ENCODE results near the gene AP4E1.

AP4E1 gene

DNA sequence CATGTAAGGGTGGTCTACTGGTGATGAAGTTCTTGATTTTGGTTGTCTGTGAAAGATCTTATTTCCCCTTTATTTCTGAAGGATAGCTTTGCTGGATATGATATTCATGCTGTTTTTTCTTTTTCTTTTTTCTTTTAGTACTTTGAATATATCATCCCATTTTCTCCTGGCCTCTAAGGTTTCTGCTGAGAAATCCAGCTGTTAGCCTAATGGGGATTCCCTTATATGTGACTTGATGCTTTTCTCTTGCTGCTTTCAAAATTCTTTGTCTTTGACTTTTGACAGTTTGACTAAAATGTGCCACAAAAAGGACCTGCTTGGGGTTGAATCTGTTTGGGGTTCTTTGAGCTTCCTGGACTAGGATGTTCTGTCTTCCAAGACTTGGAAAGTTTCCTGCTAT is 62.6 kb downstream of the AP4E1 start:
- TF ChIP-seq, protein P1, sequence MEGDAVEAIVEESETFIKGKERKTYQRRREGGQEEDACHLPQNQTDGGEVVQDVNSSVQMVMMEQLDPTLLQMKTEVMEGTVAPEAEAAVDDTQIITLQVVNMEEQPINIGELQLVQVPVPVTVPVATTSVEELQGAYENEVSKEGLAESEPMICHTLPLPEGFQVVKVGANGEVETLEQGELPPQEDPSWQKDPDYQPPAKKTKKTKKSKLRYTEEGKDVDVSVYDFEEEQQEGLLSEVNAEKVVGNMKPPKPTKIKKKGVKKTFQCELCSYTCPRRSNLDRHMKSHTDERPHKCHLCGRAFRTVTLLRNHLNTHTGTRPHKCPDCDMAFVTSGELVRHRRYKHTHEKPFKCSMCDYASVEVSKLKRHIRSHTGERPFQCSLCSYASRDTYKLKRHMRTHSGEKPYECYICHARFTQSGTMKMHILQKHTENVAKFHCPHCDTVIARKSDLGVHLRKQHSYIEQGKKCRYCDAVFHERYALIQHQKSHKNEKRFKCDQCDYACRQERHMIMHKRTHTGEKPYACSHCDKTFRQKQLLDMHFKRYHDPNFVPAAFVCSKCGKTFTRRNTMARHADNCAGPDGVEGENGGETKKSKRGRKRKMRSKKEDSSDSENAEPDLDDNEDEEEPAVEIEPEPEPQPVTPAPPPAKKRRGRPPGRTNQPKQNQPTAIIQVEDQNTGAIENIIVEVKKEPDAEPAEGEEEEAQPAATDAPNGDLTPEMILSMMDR (IDR thresholded peaks at IDR 0.05; ENCODE audit: borderline replicate concordance, extremely low read depth, low read length, poor library complexity, severe bottlenecking), result no peak
- Histone ChIP-seq H3K27me3 (ENCODE audit: insufficient read depth, low read length, poor library complexity) (no peaks in the 10 kb centered on the region), H3K27ac (ENCODE audit: low read length) (no peak overlapping the region), H3K79me2 (ENCODE audit: insufficient read depth, low read length) (no peaks in the 10 kb centered on the region), H3K4me2 (ENCODE audit: insufficient read depth, low read length) (no peak overlapping the region), H3K9ac (ENCODE audit: low read depth, low read length) (no peak overlapping the region), H3K4me1 (ENCODE audit: insufficient read depth, low read length) (no peaks in the 10 kb centered on the region), H3K36me3 (ENCODE audit: insufficient read depth, low read length) (peaks cover 48% of the 10 kb centered on the region), H4K20me1 (ENCODE audit: insufficient read depth, low read length) (no peaks in the 10 kb centered on the region), H3K4me3 (ENCODE audit: low read depth in 1 of 2, low read length in 2 of 2) (no peak overlapping the region), H2AFZ (ENCODE audit: low read depth, low read length) (no peak overlapping the region), H3K9me3 (ENCODE audit: insufficient read depth, low read length, severe bottlenecking) (peaks cover 8% of the 10 kb centered on the region)
- DNase-seq (no peak), ATAC-seq (ENCODE audit: insufficient read depth, low read depth) (no peak)

DNA sequence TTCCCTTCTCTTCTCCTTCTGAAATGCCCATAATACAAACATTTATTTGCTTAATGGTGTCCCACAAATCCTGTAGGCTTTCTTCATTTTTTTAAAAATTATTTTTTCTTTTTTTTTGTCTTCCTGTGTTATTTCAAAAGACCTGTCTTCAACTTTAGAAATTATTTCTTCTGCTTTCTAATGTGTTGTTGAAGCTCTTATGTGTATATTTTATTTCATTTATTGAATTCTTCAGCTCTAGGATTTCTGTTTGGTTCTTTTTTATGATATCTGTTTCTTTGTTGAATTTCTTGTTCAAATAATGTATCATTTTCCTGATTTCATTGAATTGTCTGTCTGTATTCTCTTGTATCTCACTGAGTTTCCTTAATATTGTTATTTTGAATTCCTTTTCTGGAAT is 63.1 kb downstream of the AP4E1 start:
- Histone ChIP-seq H3K9me3 (ENCODE audit: insufficient read depth, low read length, severe bottlenecking) (peaks cover 8% of the 10 kb centered on the region), H3K9ac (ENCODE audit: low read depth, low read length) (no peak overlapping the region), H2AFZ (ENCODE audit: low read depth, low read length) (no peak overlapping the region), H3K36me3 (ENCODE audit: insufficient read depth, low read length) (peaks cover 48% of the 10 kb centered on the region), H3K4me3 (ENCODE audit: low read depth in 1 of 2, low read length in 2 of 2) (no peak overlapping the region), H3K79me2 (ENCODE audit: insufficient read depth, low read length) (no peaks in the 10 kb centered on the region), H3K4me1 (ENCODE audit: insufficient read depth, low read length) (no peaks in the 10 kb centered on the region), H3K4me2 (ENCODE audit: insufficient read depth, low read length) (no peak overlapping the region), H3K27me3 (ENCODE audit: insufficient read depth, low read length, poor library complexity) (no peaks in the 10 kb centered on the region), H3K27ac (ENCODE audit: low read length) (no peak overlapping the region), H4K20me1 (ENCODE audit: insufficient read depth, low read length) (no peaks in the 10 kb centered on the region)
- DNase-seq, result no peak
- TF ChIP-seq, protein P1 (IDR thresholded peaks at IDR 0.05; ENCODE audit: borderline replicate concordance, extremely low read depth, low read length, poor library complexity, severe bottlenecking), result no peak
- TF ChIP-seq EZH2 (IDR thresholded peaks at IDR 0.05; ENCODE audit: borderline replicate concordance, low read depth, low read length, severe bottlenecking), result no peak
- ATAC-seq (ENCODE audit: insufficient read depth, low read depth), result no peak

- Histone ChIP-seq H3K4me3 (ENCODE audit: low read depth in 1 of 2, low read length in 2 of 2) (no peak overlapping the region), H3K27me3 (ENCODE audit: insufficient read depth, low read length, poor library complexity) (no peaks in the 10 kb centered on the region), H3K27ac (ENCODE audit: low read length) (no peak overlapping the region), H3K36me3 (ENCODE audit: insufficient read depth, low read length) (peaks cover 48% of the 10 kb centered on the region), H3K79me2 (ENCODE audit: insufficient read depth, low read length) (no peaks in the 10 kb centered on the region), H3K9me3 (ENCODE audit: insufficient read depth, low read length, severe bottlenecking) (peaks cover 8% of the 10 kb centered on the region), H3K4me1 (ENCODE audit: insufficient read depth, low read length) (no peaks in the 10 kb centered on the region), H3K9ac (ENCODE audit: low read depth, low read length) (no peak overlapping the region), H3K4me2 (ENCODE audit: insufficient read depth, low read length) (no peak overlapping the region), H2AFZ (ENCODE audit: low read depth, low read length) (no peak overlapping the region), H4K20me1 (ENCODE audit: insufficient read depth, low read length) (no peaks in the 10 kb centered on the region)
- no peak for TF ChIP-seq EZH2 (IDR thresholded peaks at IDR 0.05; ENCODE audit: borderline replicate concordance, low read depth, low read length, severe bottlenecking)
- TF ChIP-seq, protein P1 (IDR thresholded peaks at IDR 0.05; ENCODE audit: borderline replicate concordance, extremely low read depth, low read length, poor library complexity, severe bottlenecking), result no peak
- ATAC-seq (ENCODE audit: insufficient read depth, low read depth) (no peak), DNase-seq (no peak)
Observed at GRCh38 chr15:50973605-50974004, 65.1 kb downstream of the AP4E1 start.

DNA sequence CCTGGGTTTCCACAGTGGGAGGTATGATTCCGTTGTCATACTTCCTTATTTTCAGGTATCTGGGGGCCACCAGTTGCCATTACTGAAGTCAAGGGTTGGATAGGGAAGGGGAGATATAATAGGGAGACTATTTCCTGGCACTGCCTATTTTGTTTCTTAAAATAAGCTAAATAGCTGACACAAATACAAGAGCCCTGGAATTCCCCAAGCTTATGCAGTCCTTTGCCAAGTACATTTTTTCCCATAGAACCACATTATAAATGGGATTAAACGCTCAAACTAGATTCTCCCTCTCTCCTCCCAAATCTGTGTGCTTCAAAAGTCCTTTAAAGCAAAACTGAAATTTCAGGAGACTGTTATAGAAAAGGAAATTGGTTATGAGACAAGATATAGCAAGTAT is 68.7 kb downstream of the AP4E1 start:
- Histone ChIP-seq H3K9ac (ENCODE audit: low read depth, low read length) (no peak overlapping the region), H2AFZ (ENCODE audit: low read depth, low read length) (no peak overlapping the region), H3K9me3 (ENCODE audit: insufficient read depth, low read length, severe bottlenecking) (peaks cover 2% of the 10 kb centered on the region), H4K20me1 (ENCODE audit: insufficient read depth, low read length) (no peaks in the 10 kb centered on the region), H3K4me3 (ENCODE audit: low read depth in 1 of 2, low read length in 2 of 2) (no peak overlapping the region), H3K4me1 (ENCODE audit: insufficient read depth, low read length) (no peaks in the 10 kb centered on the region), H3K27ac (ENCODE audit: low read length) (no peak overlapping the region), H3K36me3 (ENCODE audit: insufficient read depth, low read length) (peaks cover 35% of the 10 kb centered on the region), H3K79me2 (ENCODE audit: insufficient read depth, low read length) (no peaks in the 10 kb centered on the region), H3K4me2 (ENCODE audit: insufficient read depth, low read length) (no peak overlapping the region), H3K27me3 (ENCODE audit: insufficient read depth, low read length, poor library complexity) (no peaks in the 10 kb centered on the region)
- ATAC-seq (ENCODE audit: insufficient read depth, low read depth) (no peak), DNase-seq (no peak)
- no peak for TF ChIP-seq EZH2 (IDR thresholded peaks at IDR 0.05; ENCODE audit: borderline replicate concordance, low read depth, low read length, severe bottlenecking)
- TF ChIP-seq, protein P1 (IDR thresholded peaks at IDR 0.05; ENCODE audit: borderline replicate concordance, extremely low read depth, low read length, poor library complexity, severe bottlenecking), result no peak

Measured in DND-41 (cell line).